ENCODE results near the gene SURF4. TPM values are rescaled to one million over a fixed set of nuclear protein-coding genes. Genes with fewer than 3 reads are reported as not detected.
"Not testable (repeated sequence)": the region's sequence is repeated elsewhere in the genome, so short reads cannot be mapped to it uniquely, and the experiment has no call there.

Gene SURF4
- total and polyA plus RNA-seq, 2 donors from 2014 or later, result 121 to 138 TPM

DNA sequence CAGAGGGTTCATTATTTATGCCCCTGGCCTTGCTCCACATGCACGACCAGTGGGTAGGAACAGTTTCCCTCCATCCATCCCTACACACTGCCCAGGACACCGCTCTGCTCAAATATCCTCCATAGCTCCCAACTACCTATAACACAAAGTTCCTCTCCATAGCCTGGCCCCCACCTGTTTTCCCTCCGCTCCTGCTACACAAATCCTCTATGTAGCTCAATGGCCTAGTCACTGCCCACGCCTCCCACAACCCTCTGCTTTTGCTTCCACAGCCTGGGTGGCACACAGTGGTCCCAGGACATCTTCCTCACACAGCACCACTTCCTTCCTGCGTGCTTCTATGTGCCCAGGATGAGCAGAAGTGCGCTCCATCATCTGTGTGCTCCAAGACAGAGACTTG lies 21.5 kb upstream of the SURF4 start:
- intact Hi-C loops (cut with DNase I), result no loop called here

DNA sequence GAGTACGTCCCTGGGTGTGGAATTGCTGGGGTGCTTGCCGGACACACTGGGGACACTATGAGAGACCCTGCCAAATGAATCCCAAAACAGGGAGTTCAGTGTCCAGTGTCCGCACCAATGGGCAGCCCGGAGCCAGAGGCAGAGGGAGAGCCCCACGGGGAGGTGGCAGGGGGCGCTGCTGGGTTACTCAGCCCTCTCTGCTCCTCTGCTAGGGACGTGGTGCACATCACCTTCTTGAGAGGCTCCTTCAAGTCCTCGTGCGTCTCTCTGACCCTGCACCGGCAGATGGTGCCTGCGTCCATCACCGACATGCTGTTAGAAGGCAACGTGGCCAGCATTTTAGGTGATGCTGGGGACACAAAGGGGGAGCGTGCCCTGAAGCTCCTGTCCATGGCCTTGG lies 21.1 kb upstream of the SURF4 start:
- Histone ChIP-seq H3K27ac (ENCODE audit: low read depth in 2 of 2, low read length in 2 of 2) (no peak overlapping the region), H3K27me3 (ENCODE audit: control insufficient read depth, insufficient read depth, low read length) (no peaks in the 10 kb centered on the region), H3K36me3 (ENCODE audit: control insufficient read depth in 2 of 3, insufficient read depth in 3 of 3, low read length in 3 of 3) (no peaks in the 10 kb centered on the region), H3K9me3 (ENCODE audit: control insufficient read depth in 2 of 3, insufficient read depth in 1 of 3, low read length in 3 of 3) (no peaks in the 10 kb centered on the region), H3K4me1 (ENCODE audit: control insufficient read depth in 2 of 3, insufficient read depth in 2 of 3, low read depth in 1 of 3, low read length in 3 of 3) (no peaks in the 10 kb centered on the region), H3K4me3 (ENCODE audit: low read length in 3 of 3) (no peak overlapping the region), H3K9ac (ENCODE audit: low read length in 3 of 3) (no peak overlapping the region)
- TF ChIP-seq, protein P1, sequence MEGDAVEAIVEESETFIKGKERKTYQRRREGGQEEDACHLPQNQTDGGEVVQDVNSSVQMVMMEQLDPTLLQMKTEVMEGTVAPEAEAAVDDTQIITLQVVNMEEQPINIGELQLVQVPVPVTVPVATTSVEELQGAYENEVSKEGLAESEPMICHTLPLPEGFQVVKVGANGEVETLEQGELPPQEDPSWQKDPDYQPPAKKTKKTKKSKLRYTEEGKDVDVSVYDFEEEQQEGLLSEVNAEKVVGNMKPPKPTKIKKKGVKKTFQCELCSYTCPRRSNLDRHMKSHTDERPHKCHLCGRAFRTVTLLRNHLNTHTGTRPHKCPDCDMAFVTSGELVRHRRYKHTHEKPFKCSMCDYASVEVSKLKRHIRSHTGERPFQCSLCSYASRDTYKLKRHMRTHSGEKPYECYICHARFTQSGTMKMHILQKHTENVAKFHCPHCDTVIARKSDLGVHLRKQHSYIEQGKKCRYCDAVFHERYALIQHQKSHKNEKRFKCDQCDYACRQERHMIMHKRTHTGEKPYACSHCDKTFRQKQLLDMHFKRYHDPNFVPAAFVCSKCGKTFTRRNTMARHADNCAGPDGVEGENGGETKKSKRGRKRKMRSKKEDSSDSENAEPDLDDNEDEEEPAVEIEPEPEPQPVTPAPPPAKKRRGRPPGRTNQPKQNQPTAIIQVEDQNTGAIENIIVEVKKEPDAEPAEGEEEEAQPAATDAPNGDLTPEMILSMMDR (IDR thresholded peaks at IDR 0.05; ENCODE audit: borderline replicate concordance, extremely low read depth, insufficient read depth), result no peak
- FAIRE-seq (no peak), DNase-seq (peak in 1 of 5 donors; percentile 35)
- intact Hi-C loops (cut with DNase I), result no loop called here

More for the DNA sequence above, 21.5 kb upstream of the SURF4 start:
- Histone ChIP-seq H3K9me3 (ENCODE audit: control insufficient read depth in 2 of 3, insufficient read depth in 1 of 3, low read length in 3 of 3) (no peaks in the 10 kb centered on the region), H3K36me3 (ENCODE audit: control insufficient read depth in 2 of 3, insufficient read depth in 3 of 3, low read length in 3 of 3) (no peaks in the 10 kb centered on the region), H3K4me3 (ENCODE audit: low read length in 3 of 3) (no peak overlapping the region), H3K4me1 (ENCODE audit: control insufficient read depth in 2 of 3, insufficient read depth in 2 of 3, low read depth in 1 of 3, low read length in 3 of 3) (no peaks in the 10 kb centered on the region), H3K27me3 (ENCODE audit: control insufficient read depth, insufficient read depth, low read length) (no peaks in the 10 kb centered on the region), H3K9ac (ENCODE audit: low read length in 3 of 3) (no peak overlapping the region), H3K27ac (ENCODE audit: low read depth in 2 of 2, low read length in 2 of 2) (no peak overlapping the region)
- no peak for DNase-seq
- no peak for FAIRE-seq
- TF ChIP-seq, protein P1 (IDR thresholded peaks at IDR 0.05; ENCODE audit: borderline replicate concordance, extremely low read depth, insufficient read depth), result no peak

DNA sequence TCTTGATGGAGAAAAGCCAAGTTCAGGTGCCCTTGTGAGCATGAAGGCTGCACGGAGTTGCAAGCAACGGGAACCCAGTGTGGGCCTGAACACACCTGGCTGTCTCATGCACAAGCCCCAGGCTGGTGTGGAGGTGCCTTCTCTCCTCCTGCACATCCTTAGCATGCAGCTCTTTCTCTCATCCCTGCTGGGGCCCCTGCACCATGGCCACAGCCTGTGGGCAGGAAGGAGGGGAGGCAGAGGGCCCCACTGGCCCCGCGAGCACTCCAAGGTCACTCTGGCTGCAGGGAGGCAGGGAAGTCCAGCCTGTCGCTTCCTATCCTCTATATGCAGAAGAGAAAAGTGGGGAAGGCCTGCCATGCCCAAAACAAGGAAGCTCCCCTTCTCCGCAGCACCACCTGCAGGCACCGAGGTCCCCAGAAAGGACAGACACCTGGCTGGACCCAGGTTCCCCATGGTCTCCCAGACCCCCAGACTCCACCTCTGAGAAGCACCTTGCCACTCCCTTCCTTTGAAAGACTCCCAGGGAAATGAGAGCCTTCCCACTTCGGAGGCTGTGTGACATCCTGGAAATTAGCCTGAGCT lies 18.9 kb upstream of the SURF4 start:
- Histone ChIP-seq H3K4me1 (ENCODE audit: control insufficient read depth in 2 of 3, insufficient read depth in 2 of 3, low read depth in 1 of 3, low read length in 3 of 3) (no peaks in the 10 kb centered on the region), H3K27me3 (ENCODE audit: control insufficient read depth, insufficient read depth, low read length) (no peaks in the 10 kb centered on the region), H3K4me3 (ENCODE audit: low read length in 3 of 3) (no peak overlapping the region), H3K9me3 (ENCODE audit: control insufficient read depth in 2 of 3, insufficient read depth in 1 of 3, low read length in 3 of 3) (no peaks in the 10 kb centered on the region), H3K36me3 (ENCODE audit: control insufficient read depth in 2 of 3, insufficient read depth in 3 of 3, low read length in 3 of 3) (no peaks in the 10 kb centered on the region), H3K9ac (ENCODE audit: low read length in 3 of 3) (no peak overlapping the region), H3K27ac (ENCODE audit: low read depth in 2 of 2, low read length in 2 of 2) (no peak overlapping the region)
- DNase-seq (no peak), FAIRE-seq (no peak)
- intact Hi-C loops (cut with DNase I), result no loop called here
- TF ChIP-seq, protein P1 (IDR thresholded peaks at IDR 0.05; ENCODE audit: borderline replicate concordance, extremely low read depth, insufficient read depth), result no peak

DNA sequence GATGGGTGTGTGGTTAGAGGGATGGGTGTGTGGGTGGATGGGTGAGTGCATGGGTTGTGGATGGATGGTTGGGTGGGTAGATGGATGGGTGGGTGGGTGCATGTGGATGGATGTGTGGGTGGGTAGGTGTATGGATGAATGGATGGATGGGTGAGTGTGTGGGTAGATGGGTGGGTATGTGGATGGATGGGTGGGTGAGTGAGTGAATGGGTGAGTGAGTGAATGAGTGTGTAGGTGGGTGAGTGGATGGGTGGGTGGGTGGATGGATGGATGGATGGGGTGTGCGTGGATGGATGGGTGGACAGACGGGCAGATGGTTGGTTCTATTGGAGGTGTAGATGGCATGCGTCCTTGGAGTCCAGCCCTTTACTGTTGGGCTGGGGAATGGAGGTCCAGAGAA lies 17.5 kb upstream of the SURF4 start:
- no peak for DNase-seq
- no peaks in the 10 kb centered on the region for H3K4me1 ChIP-seq (ENCODE audit: control insufficient read depth in 2 of 3, insufficient read depth in 2 of 3, low read depth in 1 of 3, low read length in 3 of 3)
- TF ChIP-seq, protein P1 (IDR thresholded peaks at IDR 0.05; ENCODE audit: borderline replicate concordance, extremely low read depth, insufficient read depth), result no peak
- no peak for FAIRE-seq
- H3K4me3 ChIP-seq (ENCODE audit: low read length in 3 of 3), result no peak overlapping the region
- no peak overlapping the region for H3K9ac ChIP-seq (ENCODE audit: low read length in 3 of 3)
- no peak overlapping the region for H3K27ac ChIP-seq (ENCODE audit: low read depth in 2 of 2, low read length in 2 of 2)
- no peaks in the 10 kb centered on the region for H3K9me3 ChIP-seq (ENCODE audit: control insufficient read depth in 2 of 3, insufficient read depth in 1 of 3, low read length in 3 of 3)
- H3K27me3 ChIP-seq (ENCODE audit: control insufficient read depth, insufficient read depth, low read length), result no peaks in the 10 kb centered on the region
- intact Hi-C loops (cut with DNase I), result no loop called here
- H3K36me3 ChIP-seq (ENCODE audit: control insufficient read depth in 2 of 3, insufficient read depth in 3 of 3, low read length in 3 of 3), result no peaks in the 10 kb centered on the region

DNA sequence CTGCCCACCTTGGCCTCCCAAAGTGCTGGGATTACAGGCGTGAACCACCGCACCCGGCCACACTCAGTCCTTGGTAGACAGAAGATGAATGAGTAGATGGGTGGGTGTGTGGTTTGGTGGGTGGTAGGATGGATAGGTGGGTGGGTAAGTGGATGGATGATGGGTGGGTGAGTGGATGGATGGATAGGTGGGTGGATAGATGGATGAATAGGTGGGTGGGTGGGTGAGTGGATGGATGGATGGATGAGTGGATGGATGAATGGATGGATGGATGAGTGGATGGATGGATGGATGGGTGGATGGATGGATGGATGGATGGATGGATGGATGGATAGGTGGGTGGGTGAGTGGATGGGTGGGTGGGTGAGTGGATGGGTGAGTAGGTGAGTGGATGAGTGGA lies 16.4 kb upstream of the SURF4 start:
- H3K9ac ChIP-seq (ENCODE audit: low read length in 3 of 3); intact Hi-C loops (cut with DNase I); FAIRE-seq: not testable (repeated sequence)

More for the DNA sequence above, 16.4 kb upstream of the SURF4 start:
- not testable (repeated sequence) for H3K9me3 ChIP-seq (ENCODE audit: control insufficient read depth in 2 of 3, insufficient read depth in 1 of 3, low read length in 3 of 3); H3K36me3 ChIP-seq (ENCODE audit: control insufficient read depth in 2 of 3, insufficient read depth in 3 of 3, low read length in 3 of 3); H3K4me1 ChIP-seq (ENCODE audit: control insufficient read depth in 2 of 3, insufficient read depth in 2 of 3, low read depth in 1 of 3, low read length in 3 of 3); H3K27ac ChIP-seq (ENCODE audit: low read depth in 2 of 2, low read length in 2 of 2); DNase-seq; H3K27me3 ChIP-seq (ENCODE audit: control insufficient read depth, insufficient read depth, low read length); H3K4me3 ChIP-seq (ENCODE audit: low read length in 3 of 3)
